ENCODE results near the gene KMT5B.

DNA sequence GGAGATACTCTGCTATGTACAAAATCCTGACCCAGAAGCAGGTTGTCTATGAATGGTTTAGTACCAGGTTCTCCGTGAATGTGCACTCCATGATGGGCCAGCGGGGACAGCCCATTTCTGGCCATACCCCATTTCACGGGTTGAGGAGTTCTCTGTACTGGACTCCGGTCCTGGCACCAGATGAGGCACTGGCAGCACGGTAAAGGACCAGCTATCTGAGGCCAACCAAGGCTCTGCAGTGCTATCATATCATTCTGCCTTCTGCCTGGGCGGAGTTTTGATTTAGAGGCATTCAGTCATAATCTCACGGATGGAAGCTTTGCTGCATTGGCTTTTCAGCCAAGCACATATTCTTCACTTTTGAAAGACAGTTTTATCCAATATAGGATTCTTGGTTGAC lies 18.5 kb upstream of the KMT5B start:
- TF ChIP-seq, protein P1, sequence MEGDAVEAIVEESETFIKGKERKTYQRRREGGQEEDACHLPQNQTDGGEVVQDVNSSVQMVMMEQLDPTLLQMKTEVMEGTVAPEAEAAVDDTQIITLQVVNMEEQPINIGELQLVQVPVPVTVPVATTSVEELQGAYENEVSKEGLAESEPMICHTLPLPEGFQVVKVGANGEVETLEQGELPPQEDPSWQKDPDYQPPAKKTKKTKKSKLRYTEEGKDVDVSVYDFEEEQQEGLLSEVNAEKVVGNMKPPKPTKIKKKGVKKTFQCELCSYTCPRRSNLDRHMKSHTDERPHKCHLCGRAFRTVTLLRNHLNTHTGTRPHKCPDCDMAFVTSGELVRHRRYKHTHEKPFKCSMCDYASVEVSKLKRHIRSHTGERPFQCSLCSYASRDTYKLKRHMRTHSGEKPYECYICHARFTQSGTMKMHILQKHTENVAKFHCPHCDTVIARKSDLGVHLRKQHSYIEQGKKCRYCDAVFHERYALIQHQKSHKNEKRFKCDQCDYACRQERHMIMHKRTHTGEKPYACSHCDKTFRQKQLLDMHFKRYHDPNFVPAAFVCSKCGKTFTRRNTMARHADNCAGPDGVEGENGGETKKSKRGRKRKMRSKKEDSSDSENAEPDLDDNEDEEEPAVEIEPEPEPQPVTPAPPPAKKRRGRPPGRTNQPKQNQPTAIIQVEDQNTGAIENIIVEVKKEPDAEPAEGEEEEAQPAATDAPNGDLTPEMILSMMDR (IDR thresholded peaks at IDR 0.05) = no peak
- no peak for TF ChIP-seq POLR2A (IDR thresholded peaks at IDR 0.05)
- no peak for TF ChIP-seq EP300 (IDR thresholded peaks at IDR 0.05)
